ENCODE measurements around the gene LRRC8B.
"Not testable (repeated sequence)": the region's sequence is repeated elsewhere in the genome, so short reads cannot be mapped to it uniquely, and the experiment has no call there.

The LRRC8B gene

DNA sequence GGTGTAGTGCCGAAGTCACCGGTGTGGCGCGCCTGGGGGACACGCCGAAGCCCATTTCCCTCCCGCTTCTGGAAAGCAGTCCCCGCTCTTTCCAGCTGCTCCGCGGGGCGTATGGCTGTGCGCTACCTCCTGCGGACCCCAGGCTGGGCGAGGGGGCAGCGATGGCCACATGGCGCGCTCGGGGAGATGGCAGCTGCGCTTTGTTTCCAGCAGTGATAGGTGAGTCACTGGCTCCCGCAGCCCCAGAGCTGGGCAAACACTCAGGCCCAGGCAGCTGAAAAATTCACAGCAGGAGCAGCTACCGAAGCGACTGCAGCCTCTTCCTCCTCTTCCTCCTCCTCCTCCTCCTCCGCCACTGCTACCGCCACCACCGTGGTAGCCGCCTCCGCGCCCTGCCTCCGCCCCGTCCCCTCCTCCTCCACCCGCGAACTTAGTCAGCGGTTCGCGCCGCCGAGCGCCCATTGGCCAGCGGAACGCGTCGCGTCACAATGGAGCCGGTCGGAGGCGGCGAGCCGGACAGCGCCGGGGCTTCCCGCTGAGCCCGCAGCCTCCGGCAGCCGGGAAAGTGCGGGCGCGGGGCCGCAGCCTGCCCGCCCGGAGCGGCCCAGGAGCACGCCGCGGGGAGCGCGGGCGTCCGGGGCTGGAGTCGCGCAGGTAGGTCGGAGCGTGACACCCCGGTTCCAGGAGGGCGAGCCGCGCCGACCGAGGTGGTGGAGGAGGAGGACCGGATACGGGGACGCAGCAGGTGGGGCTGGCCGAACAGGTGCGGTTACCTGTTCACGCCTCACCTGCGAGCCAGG is at the start of gene LRRC8B:
Gene LRRC8B (plus strand): TSS at position 461 of the 800 bp plus-strand sequence. CDS start 57,822 bp downstream, outside the sequence.
- DNase-seq: peak; percentile 90

DNA sequence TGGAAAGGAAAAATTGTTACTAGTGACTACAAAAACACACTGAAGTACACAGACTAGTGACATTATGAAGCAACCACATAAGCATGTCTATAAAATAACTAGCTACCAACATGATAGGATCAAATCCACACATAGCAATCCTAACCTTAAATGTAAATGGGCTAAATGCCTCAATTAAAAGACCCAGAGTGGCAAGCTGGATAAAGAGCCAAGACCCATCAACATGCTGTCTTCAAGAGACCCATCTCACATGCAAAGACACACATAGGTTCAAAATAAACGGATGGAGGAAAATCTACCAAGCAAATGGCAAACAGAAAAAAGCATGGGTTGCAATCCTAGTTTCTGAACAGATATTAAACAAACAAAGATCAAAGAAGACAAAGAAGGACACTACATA is 49.4 kb upstream of the LRRC8B start:
- no peak for DNase-seq

DNA sequence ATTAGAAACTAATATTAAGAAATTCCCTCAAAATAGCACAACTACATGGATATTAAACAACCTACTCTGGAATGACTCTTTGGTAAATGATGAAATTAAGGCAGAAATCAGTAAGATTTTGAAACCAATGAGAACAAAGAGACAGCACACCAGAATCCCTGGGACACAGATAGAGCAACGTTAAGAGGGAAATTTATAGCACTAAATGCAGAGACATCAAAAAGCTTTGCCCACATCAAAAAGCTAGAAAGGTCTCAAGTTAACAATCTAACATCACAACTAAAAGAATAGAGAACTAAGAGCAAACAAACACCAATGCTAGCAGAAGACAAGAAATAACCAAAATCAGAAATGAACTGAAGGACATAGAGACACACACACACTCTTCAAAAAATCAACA is 48.6 kb upstream of the LRRC8B start:
- no peak for DNase-seq

DNA sequence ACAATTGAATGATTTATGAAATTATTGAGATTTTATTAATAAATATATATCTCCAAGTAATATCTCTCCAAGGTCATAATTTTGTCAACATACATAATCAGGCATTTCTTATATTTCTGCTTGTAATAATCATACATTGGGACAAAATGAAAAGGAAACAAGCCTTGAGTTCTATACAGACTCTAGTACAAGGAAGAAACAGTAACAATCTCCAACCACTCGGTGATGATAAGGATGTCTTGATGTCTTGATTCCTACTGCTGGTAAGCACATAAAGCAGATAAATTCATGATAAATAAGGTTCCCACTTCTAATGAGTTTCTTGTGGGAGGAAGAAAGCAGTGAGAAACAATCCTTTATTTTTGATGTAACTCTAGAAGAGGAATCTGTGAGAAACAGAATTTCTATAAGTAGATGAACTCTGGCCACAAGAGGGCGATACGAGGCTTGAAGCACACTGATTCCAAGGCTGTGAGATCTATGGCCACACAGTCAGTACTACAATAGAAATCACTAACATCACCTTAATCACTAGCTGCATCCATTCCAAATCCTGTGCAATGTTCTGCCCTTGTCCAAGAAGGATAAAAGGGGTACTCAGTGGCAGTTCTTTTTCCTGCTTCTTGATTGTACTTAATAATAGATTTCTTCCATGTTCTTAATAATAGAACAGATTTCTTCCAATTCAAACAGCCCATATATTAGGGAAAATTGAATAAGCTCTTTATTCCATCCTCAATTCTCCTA is 41.4 kb upstream of the LRRC8B start:
- peak; percentile 76 for DNase-seq

DNA sequence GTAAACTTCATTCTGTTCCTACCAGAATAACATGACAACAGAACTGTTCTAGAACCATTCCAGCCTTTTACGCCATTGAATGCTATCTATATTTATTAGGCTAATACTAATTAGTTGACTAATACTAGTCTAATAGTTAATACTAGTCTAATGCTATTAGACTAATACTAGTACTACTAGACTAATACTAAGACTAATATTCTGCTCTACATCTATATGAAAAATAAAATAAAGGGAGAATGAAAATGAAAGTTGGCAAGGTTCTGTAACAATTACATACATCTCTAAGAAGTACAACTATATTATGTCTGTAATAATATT is 40.9 kb upstream of the LRRC8B start:
- no peak for DNase-seq

DNA sequence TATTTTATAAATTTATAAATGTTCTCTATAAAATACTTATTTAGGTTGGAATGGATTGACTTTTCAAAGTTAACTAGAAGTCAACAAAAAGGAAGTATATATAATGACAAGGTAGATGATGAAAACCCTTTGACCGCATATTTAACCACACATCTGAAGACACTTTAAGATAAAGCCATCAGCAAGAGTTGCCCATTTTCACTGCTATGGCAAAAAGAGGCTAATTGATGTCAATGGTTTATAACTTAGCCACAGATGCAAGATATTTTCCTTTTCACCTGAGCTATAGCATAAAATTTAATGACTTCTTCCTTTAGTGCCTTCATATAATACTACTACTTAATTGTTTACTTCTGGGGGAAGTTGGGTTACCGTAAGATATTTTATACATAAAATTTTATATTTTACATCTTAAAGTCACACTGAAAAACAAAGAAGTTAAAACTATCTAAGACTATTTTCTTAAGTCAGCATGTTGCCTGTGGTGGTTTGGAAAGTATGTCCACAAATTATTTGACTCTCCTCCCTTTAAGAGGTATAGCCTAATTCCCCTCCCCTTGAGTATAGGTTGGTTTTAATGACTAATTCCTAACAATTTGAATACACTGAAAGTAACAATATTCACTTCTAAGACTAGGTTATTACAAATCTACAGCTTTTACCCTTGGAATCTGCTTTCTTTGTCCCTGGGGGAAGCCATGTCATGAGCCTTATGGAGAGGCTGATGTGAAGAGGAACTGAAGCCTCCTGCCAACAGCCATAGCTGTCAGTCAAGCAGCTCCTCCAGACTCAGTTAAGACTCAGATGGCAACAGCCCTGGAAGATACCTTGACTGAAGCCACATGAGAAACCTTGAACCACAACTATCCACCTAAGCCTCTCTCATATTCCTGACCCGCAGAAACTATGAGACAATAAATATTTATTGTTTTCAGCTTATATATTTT is 40.3 kb upstream of the LRRC8B start:
- DNase-seq: no peak

DNA sequence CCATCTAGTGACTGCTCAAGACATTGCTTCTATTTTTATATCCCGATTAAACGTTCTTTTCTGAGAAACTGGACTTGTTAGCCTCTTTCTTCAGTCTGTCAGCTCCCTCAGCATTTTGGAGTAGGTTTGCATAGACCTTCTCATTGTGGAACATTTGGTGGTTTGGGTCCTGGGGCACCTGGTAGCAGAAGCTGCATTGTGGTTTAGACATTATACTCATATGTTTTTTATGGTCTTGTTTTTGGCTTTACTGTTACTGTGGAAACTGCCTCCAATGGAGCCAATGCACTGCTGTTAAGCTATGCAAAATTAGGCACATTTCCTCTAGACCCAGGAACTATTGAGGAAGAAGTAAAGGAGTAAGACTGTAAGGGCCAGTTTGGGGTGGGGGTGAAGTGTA is 36.7 kb upstream of the LRRC8B start:
- DNase-seq: no peak

DNA sequence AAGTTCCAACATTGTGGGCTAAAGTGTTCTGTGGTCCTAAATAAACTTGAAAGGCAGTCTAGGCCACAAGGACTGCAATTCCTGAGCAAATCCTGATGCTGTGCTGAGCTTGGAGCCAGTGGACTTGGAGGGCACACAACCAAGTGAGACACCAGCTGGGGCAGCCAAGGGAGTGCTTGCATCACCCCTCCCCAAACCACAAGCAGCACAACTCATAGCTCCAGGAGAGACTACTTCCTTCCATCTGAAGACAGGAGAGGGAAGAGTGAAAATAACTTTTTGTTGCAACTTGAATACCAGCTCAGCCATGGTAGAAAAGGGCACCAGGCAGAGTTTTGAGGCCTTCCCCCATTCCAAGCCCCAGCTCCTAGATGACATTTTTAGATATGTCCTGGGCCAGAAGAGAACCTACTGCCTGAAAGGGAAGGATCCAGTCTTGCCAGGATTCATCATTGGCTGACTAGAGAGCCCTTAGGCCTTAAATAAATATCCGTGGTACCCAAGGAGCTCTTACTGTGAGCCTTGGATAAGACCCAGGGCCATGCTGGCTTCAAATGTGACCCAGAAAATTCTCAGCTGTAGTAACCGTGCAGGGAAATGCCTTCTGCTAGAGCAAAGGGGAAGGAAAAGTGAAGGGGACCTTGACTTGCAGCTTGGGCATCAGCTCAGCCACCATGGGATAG is 35.4 kb upstream of the LRRC8B start:
- DNase-seq: no peak

DNA sequence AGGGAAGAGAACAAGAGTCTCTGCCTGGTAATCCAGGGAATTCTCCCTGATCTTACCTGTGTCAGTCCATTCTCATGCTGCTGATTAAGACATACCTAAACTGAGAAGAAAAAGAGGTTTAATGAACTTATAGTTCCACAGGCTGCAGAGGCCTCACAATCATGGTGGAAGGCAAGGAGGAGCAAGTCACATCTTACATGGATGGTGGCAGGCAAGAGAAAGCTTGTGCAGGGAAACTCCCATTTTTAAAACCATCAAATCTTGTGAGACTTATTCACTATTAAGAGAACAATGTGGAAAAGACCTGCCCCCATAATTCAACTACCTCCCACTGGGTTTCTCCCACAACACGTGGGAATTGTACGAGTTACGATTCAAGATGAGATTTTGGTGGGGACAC is 34.2 kb upstream of the LRRC8B start:
- no peak for DNase-seq

DNA sequence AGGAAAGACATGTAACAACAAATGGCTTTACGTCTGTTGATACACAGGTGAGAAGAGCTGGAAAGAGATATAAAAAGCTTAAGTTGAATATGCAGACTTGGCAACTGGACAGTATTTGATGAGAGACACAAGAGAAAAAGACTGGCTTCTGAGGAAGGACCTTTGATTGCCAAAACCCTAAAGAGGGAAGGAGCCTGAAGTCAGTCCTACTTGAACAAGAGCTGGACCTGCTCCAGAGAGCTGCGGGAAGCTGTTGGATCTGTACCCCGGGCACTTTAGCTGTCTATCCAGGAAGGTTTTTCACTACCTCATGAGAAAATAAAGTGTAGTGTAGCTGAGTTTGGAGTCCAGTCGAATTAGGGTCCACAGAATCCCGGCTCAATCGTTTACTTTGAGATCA is 25.3 kb upstream of the LRRC8B start:
- no peak for DNase-seq

DNA sequence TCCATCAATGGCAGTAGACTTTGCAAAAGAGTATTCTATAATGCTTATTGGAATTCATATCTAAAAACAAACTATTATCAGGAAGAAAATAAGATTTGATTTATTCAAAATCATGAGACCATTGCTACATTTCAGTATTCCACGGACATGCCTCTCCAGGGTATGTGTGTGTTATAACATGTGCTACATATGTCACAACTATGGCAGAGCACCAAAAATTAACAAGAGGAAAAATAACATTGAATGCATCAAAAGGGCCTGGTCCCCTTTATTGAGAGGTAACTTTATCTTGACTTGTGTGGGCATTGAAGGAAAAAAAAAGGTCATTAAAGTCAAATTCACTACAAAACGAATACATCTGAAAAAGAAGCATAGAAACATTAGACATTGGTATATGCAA is 22.6 kb upstream of the LRRC8B start:
- no peak for DNase-seq

DNA sequence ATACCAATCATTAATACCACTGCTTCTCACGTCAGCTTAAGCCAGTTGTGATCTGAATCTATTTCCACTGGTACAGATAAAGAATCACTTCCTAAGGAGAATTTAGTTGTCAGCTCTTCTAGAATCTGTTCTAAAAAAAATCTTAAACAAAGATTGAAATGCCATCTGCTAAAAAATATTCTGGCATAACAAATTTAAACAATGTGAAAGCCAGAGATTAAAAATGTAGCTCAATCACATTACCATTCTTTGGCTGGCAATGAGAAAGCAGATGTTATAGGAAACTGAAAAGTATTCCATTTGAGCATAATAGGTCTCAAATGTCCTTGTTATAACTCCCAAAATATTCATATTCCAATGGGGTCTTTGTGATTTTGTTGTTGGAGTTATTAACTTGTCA is 21.7 kb upstream of the LRRC8B start:
- DNase-seq: no peak

DNA sequence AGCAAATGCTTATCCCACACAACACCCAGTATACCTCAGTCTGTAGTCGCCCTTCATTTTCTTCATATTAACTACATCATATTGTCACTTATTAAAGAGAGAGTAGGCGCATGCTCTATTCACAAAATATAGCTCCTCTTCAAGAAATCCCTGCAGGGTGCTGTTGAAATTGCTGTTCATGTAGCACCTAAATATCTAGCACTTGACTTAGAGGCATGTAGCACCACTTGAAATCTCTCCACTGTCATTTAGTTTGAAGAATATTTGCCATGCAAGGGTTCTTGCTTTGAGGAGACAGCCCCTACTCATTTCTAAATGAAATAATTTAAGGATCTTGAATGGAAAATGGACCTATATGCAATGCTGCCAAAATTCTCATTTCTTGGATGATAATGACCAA is 20.9 kb upstream of the LRRC8B start:
- DNase-seq: no peak

DNA sequence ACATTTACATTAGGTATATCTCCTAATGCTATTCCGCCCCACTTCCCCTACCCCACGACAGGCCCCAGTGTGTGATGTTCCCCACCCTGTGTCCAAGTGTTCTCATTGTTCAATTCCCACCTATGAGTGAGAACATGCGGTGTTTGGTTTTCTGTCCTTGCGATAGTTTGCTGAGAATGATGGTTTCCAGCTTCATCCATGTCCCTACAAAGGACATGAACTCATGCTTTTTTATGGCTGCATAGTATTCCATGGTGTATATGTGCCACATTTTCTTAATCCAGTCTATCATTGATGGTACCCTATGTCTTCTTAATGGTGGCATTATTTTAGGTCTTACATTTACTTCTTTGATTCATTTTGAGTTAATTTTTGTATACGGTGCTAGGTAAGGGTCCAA is 14.6 kb upstream of the LRRC8B start:
- DNase-seq: not testable (repeated sequence)

DNA sequence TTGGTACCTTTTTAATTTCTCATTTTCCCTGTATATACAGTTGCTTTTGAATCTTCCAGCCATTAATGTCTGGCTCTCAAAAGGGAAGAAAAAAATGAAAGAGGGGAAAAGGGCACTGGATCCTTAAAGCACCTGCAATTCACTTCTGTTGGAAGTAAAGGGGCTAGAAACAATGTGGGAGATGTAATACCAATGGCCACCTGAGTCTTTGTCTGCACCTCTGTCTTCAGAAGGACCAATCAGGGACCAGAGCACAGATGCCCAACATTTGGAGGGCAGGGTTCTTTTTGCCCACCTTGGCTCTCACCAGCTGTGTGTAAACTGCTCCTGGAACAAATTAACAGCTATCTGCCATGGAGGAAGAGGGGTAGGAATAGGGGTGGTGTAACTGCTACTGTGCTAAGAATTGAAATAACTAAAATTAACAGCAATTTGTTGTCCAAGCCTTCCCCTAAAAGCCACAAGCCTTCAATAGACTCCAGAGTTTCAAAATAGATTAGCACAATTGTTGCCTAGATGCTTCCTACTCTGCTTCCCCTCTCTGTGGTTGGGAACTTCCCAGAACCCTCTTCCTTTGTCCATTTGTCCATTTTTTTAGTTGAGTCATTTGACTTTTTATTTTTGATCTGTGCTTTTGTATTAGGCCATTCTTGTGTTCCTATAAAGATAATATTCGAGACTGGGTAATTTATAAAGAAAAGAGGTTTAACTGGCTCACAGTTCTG is 11.5 kb upstream of the LRRC8B start:
- no peak for DNase-seq

DNA sequence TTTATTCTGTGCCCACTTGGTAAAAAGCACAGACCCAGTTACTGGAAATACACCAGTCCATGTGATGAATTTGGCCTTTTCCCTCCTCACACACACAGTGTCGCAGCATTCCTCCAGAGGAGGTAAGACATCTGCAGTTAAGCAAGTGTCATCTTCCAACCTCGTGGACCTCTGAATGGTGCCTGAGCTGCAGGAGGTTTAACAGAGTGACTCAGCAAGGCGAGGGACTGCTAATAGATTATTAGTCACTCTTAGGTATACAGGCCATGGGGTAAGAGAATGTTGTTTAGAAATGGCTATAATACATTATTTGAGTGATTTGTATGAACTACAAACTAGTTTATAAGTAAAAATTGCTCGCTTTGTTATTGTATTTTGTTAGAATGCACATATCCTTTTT is 8.6 kb upstream of the LRRC8B start:
- DNase-seq: no peak

DNA sequence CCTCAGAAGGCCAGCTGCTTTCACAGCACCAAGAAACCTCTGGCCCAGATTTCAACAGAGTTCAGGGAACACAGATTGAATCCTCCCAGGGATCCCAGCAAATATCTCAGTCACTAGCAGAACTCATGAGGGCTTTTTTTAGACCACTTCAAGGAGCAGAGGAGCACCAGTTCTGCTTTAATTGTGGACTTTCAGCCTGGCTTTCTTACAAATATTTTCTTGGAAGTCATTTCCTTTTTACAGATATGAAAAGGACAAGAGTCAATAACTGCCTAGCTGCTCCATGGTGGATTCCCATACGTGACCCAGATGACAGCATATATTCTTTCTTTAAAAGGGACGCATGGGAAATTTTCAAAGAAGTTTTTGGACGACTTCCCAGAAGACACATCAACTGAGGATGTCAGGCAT is 6.4 kb upstream of the LRRC8B start:
- no peak for DNase-seq

DNA sequence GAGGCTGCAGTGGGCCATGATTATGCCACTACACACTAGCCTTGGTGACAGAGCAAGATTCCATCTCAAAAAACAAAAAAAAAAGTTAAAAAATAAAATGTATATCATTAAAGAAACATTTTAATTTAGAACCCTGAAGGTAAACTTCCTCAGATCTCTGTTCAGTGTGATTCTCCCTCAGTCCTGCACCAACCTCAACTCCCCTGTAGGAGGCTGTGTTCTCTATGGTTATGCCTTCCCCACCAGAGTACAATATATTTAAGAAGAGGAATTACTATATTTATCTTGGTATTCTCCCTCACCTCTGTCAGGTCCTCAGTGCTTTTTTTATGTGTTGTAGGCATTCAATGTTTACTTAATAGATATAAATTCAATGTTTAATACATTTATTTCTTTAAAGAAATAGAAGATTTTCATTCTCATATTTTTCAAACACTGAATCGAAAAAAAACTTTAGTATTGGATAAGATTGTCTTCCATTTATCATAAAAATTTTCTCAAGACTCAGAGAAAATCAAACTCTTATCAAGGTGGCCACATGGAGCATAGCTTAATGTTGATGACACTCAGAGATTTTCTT is 4.8 kb upstream of the LRRC8B start:
- DNase-seq: peak; percentile 49

DNA sequence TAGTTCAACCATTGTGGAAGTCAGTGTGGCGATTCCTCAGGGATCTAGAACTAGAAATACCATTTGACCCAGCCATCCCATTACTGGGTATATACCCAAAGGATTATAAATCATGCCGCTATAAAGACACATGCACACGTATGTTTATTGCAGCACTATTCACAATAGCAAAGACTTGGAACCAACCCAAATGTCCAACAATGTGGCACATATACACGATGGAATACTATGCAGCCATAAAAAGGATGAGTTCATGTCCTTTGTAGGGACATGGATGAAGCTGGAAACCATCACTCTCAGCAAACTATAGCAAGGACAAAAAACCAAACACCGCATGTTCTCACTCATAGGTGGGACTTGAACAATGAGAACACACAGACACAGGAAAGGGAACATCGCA is 2.7 kb upstream of the LRRC8B start:
- DNase-seq: not testable (repeated sequence)

DNA sequence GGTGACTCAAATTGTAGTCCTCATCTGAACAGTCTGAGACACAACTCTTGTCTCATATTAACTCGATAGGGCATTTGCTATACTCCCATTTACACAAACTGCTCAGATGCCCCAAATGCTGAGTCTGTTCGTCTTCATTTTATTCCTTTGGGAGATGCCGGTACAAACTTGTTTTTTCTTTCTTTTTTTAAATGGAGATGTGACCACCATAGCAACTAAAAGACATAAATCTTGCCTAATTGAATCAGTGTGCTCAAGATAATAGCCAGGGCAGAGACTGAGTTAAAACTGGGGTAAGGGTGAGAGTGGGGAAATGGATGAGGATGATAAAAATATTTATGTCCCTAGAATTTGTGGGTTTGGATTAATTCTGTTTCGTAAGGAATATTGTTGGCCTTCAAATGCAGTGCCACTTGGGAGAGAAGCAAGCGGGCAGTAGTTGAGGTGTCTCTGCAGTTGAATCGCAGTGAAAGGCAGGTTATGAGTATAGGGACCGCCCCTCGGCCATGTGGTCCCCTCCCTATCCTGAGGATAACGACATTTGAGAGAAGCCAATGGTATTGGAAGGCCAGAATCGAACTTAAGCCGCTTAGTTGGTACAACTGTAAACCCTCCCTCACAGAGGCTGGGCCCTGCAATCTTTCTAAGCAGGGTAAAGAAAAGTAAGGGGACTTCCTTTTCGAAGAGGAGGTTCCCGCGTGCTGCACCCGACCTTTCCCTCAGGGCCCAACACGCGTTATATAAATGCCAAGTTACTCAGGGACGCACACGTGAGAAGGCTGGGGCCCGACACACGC is 859 bp upstream of the LRRC8B start:
- DNase-seq: peak; percentile 67

Measured in activated naive CD4-positive, alpha-beta T cell treated with Interleukin-2 at 50 U/mL for 16 hours (primary cell).